HL-60 (cell line): ENCODE measurements around the gene SPINK13.

Source experiments
- POLR2AphosphoS5 ChIP-seq: IDR thresholded peaks from 2 replicates; pipeline ENCODE4 v1.6.1; 2012; ENCODE audit warnings: low read depth
- TF ChIP-seq, protein P1 (sequence below): IDR thresholded peaks from one replicate; pipeline ENCODE4 v1.5.1; 2011; ENCODE audit warnings: low read length, control low read depth, inconsistent platforms; ENCODE audit not compliant: insufficient read depth

DNA sequence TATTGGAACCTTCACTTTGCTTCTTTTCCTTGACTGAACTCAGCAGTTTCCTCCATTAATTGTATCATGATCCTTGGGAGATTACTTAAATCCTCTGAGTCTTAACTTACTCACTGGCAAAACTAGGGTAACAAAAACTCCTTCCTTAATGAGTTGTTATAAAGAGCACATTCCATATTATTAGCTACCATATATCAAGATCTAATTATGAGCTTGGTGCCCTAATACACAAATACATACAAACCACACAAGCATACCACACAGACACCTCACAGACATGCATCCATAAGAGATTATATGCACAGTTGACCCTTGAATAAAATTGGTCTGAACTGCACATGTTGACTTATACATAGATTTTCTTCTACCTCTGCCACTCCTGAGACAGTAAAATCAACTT, 41.2 kb downstream of the SPINK13 start:
- TF ChIP-seq, protein P1, sequence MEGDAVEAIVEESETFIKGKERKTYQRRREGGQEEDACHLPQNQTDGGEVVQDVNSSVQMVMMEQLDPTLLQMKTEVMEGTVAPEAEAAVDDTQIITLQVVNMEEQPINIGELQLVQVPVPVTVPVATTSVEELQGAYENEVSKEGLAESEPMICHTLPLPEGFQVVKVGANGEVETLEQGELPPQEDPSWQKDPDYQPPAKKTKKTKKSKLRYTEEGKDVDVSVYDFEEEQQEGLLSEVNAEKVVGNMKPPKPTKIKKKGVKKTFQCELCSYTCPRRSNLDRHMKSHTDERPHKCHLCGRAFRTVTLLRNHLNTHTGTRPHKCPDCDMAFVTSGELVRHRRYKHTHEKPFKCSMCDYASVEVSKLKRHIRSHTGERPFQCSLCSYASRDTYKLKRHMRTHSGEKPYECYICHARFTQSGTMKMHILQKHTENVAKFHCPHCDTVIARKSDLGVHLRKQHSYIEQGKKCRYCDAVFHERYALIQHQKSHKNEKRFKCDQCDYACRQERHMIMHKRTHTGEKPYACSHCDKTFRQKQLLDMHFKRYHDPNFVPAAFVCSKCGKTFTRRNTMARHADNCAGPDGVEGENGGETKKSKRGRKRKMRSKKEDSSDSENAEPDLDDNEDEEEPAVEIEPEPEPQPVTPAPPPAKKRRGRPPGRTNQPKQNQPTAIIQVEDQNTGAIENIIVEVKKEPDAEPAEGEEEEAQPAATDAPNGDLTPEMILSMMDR = no peak
- TF ChIP-seq POLR2AphosphoS5 = no peak
